ENCODE measurements around the gene AKR1C2. TPM values are rescaled to one million over a fixed set of nuclear protein-coding genes. Genes with fewer than 3 reads are reported as not detected.
"Not testable (repeated sequence)": the region's sequence is repeated elsewhere in the genome, so short reads cannot be mapped to it uniquely, and the experiment has no call there.

The AKR1C2 gene
- total RNA-seq, 1 donor from 2014 or later: not detected

- TF ChIP-seq, protein P1, sequence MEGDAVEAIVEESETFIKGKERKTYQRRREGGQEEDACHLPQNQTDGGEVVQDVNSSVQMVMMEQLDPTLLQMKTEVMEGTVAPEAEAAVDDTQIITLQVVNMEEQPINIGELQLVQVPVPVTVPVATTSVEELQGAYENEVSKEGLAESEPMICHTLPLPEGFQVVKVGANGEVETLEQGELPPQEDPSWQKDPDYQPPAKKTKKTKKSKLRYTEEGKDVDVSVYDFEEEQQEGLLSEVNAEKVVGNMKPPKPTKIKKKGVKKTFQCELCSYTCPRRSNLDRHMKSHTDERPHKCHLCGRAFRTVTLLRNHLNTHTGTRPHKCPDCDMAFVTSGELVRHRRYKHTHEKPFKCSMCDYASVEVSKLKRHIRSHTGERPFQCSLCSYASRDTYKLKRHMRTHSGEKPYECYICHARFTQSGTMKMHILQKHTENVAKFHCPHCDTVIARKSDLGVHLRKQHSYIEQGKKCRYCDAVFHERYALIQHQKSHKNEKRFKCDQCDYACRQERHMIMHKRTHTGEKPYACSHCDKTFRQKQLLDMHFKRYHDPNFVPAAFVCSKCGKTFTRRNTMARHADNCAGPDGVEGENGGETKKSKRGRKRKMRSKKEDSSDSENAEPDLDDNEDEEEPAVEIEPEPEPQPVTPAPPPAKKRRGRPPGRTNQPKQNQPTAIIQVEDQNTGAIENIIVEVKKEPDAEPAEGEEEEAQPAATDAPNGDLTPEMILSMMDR (IDR thresholded peaks at IDR 0.05): no peak
- Mint-ChIP-seq H3K27ac (ENCODE audit: unreplicated experiment) (no peak overlapping the region), H3K4me3 (ENCODE audit: unreplicated experiment) (no peak overlapping the region), H3K27me3 (ENCODE audit: unreplicated experiment) (peaks cover 26% of the 10 kb centered on the region), H3K9me3 (ENCODE audit: unreplicated experiment) (no peaks in the 10 kb centered on the region), H3K36me3 (ENCODE audit: unreplicated experiment) (no peaks in the 10 kb centered on the region), H3K4me1 (ENCODE audit: unreplicated experiment) (no peaks in the 10 kb centered on the region)
- DNase-seq (ENCODE audit: extremely low spot score, unreplicated experiment): no peak
These were observed 5.0 kb downstream of the AKR1C2 start for GRCh38 chr10:4998671-4999070.

GRCh38 chr10:4994260-4994659 is 9.4 kb downstream of the AKR1C2 start:
- H3K4me1 Mint-ChIP-seq (ENCODE audit: unreplicated experiment); H3K36me3 Mint-ChIP-seq (ENCODE audit: unreplicated experiment); DNase-seq (ENCODE audit: extremely low spot score, unreplicated experiment); H3K27ac Mint-ChIP-seq (ENCODE audit: unreplicated experiment); H3K4me3 Mint-ChIP-seq (ENCODE audit: unreplicated experiment); H3K9me3 Mint-ChIP-seq (ENCODE audit: unreplicated experiment): not testable (repeated sequence)
- peaks cover 15% of the 10 kb centered on the region for H3K27me3 Mint-ChIP-seq (ENCODE audit: unreplicated experiment)

DNA sequence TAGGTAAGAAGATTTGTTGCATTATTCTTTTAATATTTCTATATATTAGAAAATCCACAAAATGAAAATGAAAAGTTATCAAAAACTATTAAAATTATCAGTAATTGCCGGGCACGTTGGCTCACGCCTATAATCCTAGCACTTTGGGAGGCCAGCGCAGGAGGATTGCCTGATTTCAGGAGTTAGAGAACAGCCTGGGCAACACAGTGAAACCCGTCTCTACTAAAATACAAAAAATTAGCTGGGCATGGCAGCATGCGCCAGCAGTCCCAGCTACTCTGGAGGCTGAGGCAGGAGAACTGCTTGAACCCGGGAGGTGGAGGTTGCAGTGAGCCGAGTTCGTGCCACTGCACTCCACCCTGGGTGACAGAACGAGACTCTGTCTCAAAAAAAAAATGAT is 11.1 kb downstream of the AKR1C2 start:
- not testable (repeated sequence) for H3K9me3 Mint-ChIP-seq (ENCODE audit: unreplicated experiment); DNase-seq (ENCODE audit: extremely low spot score, unreplicated experiment); H3K27me3 Mint-ChIP-seq (ENCODE audit: unreplicated experiment); H3K4me3 Mint-ChIP-seq (ENCODE audit: unreplicated experiment); H3K36me3 Mint-ChIP-seq (ENCODE audit: unreplicated experiment); H3K4me1 Mint-ChIP-seq (ENCODE audit: unreplicated experiment); H3K27ac Mint-ChIP-seq (ENCODE audit: unreplicated experiment)

DNA sequence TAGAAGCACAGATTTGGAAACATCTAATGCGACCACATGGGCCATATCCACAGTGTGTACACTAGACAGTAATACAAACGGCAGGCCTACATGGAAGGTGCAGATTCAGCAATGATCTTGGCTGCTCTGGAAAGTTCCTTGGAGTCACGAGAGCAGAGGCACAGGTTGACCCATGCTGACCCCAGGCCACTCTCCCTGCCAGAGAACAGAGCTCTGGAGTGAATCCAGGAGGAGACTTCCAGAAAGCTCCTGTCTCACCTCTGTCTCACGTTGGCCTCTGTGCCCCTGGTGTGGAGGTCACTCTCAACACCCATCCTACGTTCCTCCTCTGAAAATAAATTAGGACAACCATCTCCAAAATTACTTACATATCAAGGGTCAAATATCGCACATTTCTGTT is 12.2 kb downstream of the AKR1C2 start:
- H3K27ac Mint-ChIP-seq (ENCODE audit: unreplicated experiment); H3K9me3 Mint-ChIP-seq (ENCODE audit: unreplicated experiment); H3K27me3 Mint-ChIP-seq (ENCODE audit: unreplicated experiment); H3K4me1 Mint-ChIP-seq (ENCODE audit: unreplicated experiment); DNase-seq (ENCODE audit: extremely low spot score, unreplicated experiment); H3K4me3 Mint-ChIP-seq (ENCODE audit: unreplicated experiment); H3K36me3 Mint-ChIP-seq (ENCODE audit: unreplicated experiment): not testable (repeated sequence)

DNA sequence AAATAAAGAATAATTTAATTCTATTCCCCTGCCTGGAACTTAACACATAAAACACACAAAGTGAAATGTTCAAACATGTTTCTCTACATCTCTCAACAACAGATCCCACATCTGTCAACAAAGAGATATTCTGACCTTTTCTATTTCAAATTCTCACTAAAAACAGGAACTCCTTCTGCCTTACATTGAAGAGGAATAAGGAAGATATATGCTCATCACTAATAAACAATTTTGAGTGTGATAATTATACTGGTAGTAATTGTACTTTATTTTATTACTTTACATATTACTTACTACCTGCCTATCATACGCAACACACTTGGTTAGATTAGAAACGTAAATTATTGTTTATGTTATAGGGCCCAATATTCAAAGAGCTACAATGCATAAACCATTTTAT is 13.4 kb downstream of the AKR1C2 start:
- TF ChIP-seq, protein P1 (IDR thresholded peaks at IDR 0.05): no peak
- Mint-ChIP-seq H3K4me1 (ENCODE audit: unreplicated experiment) (no peaks in the 10 kb centered on the region), H3K27ac (ENCODE audit: unreplicated experiment) (no peak overlapping the region), H3K9me3 (ENCODE audit: unreplicated experiment) (no peaks in the 10 kb centered on the region), H3K27me3 (ENCODE audit: unreplicated experiment) (peaks cover 11% of the 10 kb centered on the region), H3K36me3 (ENCODE audit: unreplicated experiment) (no peaks in the 10 kb centered on the region), H3K4me3 (ENCODE audit: unreplicated experiment) (no peak overlapping the region)
- no peak for DNase-seq (ENCODE audit: extremely low spot score, unreplicated experiment)

- H3K9me3 Mint-ChIP-seq (ENCODE audit: unreplicated experiment); H3K27ac Mint-ChIP-seq (ENCODE audit: unreplicated experiment); H3K36me3 Mint-ChIP-seq (ENCODE audit: unreplicated experiment); DNase-seq (ENCODE audit: extremely low spot score, unreplicated experiment); H3K4me3 Mint-ChIP-seq (ENCODE audit: unreplicated experiment); H3K4me1 Mint-ChIP-seq (ENCODE audit: unreplicated experiment): not testable (repeated sequence)
- H3K27me3 Mint-ChIP-seq (ENCODE audit: unreplicated experiment): peaks cover 11% of the 10 kb centered on the region
These were observed 15.5 kb downstream of the AKR1C2 start for GRCh38 chr10:4988000-4988641.

GRCh38 chr10:4984971-4985594 is 18.6 kb downstream of the AKR1C2 start:
- Mint-ChIP-seq H3K27me3 (ENCODE audit: unreplicated experiment) (peaks cover 14% of the 10 kb centered on the region), H3K27ac (ENCODE audit: unreplicated experiment) (no peak overlapping the region)
- no peak for DNase-seq (ENCODE audit: extremely low spot score, unreplicated experiment)

More at GRCh38 chr10:4984971-4985594, 18.6 kb downstream of the AKR1C2 start:
- Mint-ChIP-seq H3K9me3 (ENCODE audit: unreplicated experiment) (no peaks in the 10 kb centered on the region), H3K36me3 (ENCODE audit: unreplicated experiment) (no peaks in the 10 kb centered on the region), H3K4me3 (ENCODE audit: unreplicated experiment) (no peak overlapping the region), H3K4me1 (ENCODE audit: unreplicated experiment) (no peaks in the 10 kb centered on the region)
- TF ChIP-seq, protein P1 (IDR thresholded peaks at IDR 0.05): no peak

Measured in osteocyte (in vitro differentiated cells).